Trophoblast cell (in vitro differentiated cells and primary cell): ENCODE measurements around the gene FRAS1.

Experiments
- DNase-seq, 2 donors: peaks; one replicate each; pipeline ENCODE4 v3.0.0-alpha.2; 2016
- H2AFZ ChIP-seq: 2 replicates; pipeline ENCODE4 v1.6.1; 2013; ENCODE audit warnings: low read length, moderate library complexity, mild to moderate bottlenecking; ENCODE audit not compliant: insufficient read depth, poor library complexity
- H2AK5ac ChIP-seq: 2 replicates; pipeline ENCODE4 v1.6.1; 2013; ENCODE audit warnings: mild to moderate bottlenecking, low read length
- H2BK120ac ChIP-seq: 2 replicates; pipeline ENCODE4 v1.6.1; 2013; ENCODE audit warnings: low read length, mild to moderate bottlenecking, moderate library complexity; ENCODE audit not compliant: insufficient read depth, poor library complexity
- H2BK12ac ChIP-seq: 2 replicates; pipeline ENCODE4 v1.6.1; 2013; ENCODE audit warnings: mild to moderate bottlenecking, low read length, moderate library complexity
- H2BK5ac ChIP-seq: 2 replicates; pipeline ENCODE4 v1.6.1; 2013; ENCODE audit warnings: low read length, low read depth, moderate library complexity, mild to moderate bottlenecking; ENCODE audit not compliant: poor library complexity
- H3K14ac ChIP-seq: 2 replicates; pipeline ENCODE4 v1.6.1; 2013; ENCODE audit warnings: mild to moderate bottlenecking, low read length
- H3K18ac ChIP-seq: 2 replicates; pipeline ENCODE4 v1.6.1; 2013; ENCODE audit warnings: mild to moderate bottlenecking, low read length
- H3K23ac ChIP-seq: 2 replicates; pipeline ENCODE4 v1.6.1; 2013; ENCODE audit warnings: low read length
- H3K27ac ChIP-seq: 2 replicates; pipeline ENCODE4 v1.5.1; 2013; ENCODE audit warnings: low read depth, mild to moderate bottlenecking, inconsistent platforms, low read length, moderate library complexity
- H3K27me3 ChIP-seq: 2 replicates; pipeline ENCODE4 v1.6.1; 2013; ENCODE audit warnings: inconsistent platforms, mild to moderate bottlenecking, low read length, moderate library complexity; ENCODE audit not compliant: insufficient read depth
- H3K36me3 ChIP-seq, 2 experiments: 1 replicate in 1 of 2; 2 replicates in 1 of 2; pipeline ENCODE4 v1.6.1; 2013; ENCODE audit warnings: low read length in 2 of 2, mild to moderate bottlenecking in 2 of 2, moderate library complexity in 1 of 2; ENCODE audit not compliant: insufficient read depth in 2 of 2, control insufficient read depth in 1 of 2
- H3K4ac ChIP-seq: 2 replicates; pipeline ENCODE4 v1.6.1; 2013; ENCODE audit warnings: low read depth, mild to moderate bottlenecking, low read length, moderate library complexity
- H3K4me1 ChIP-seq, 2 experiments: 1 replicate in 1 of 2; 2 replicates in 1 of 2; pipeline ENCODE4 v1.6.1; 2013; ENCODE audit warnings: low read length in 2 of 2, mild to moderate bottlenecking in 2 of 2, moderate library complexity in 1 of 2; ENCODE audit not compliant: insufficient read depth in 2 of 2, control insufficient read depth in 1 of 2
- H3K4me2 ChIP-seq: 2 replicates; pipeline ENCODE4 v1.6.1; 2013; ENCODE audit warnings: inconsistent platforms, mild to moderate bottlenecking, low read length, moderate library complexity
- H3K4me3 ChIP-seq: 2 replicates; pipeline ENCODE4 v1.5.1; 2013; ENCODE audit warnings: mild to moderate bottlenecking, low read depth, low read length, inconsistent platforms
- H3K79me1 ChIP-seq: one replicate; pipeline ENCODE4 v1.6.1; 2013; ENCODE audit warnings: low read length
- H3K79me2 ChIP-seq: 2 replicates; pipeline ENCODE4 v1.6.1; 2013; ENCODE audit warnings: low read length, mild to moderate bottlenecking; ENCODE audit not compliant: control insufficient read depth, insufficient read depth, poor library complexity
- H3K9ac ChIP-seq: 2 replicates; pipeline ENCODE4 v1.6.1; 2013; ENCODE audit warnings: mild to moderate bottlenecking, low read length
- H3K9me3 ChIP-seq: 2 replicates; pipeline ENCODE4 v1.6.1; 2013; ENCODE audit warnings: low read depth, mild to moderate bottlenecking, control low read depth, inconsistent platforms, low read length; ENCODE audit not compliant: insufficient read depth
- H4K12ac ChIP-seq: 2 replicates; pipeline ENCODE4 v1.6.1; 2013; ENCODE audit warnings: low read depth, mild to moderate bottlenecking, low read length, moderate library complexity
- H4K8ac ChIP-seq: 2 replicates; pipeline ENCODE4 v1.6.1; 2013; ENCODE audit warnings: low read depth, mild to moderate bottlenecking, low read length, moderate library complexity
- H4K91ac ChIP-seq: one replicate; pipeline ENCODE4 v1.6.1; 2013; ENCODE audit warnings: low read depth, mild to moderate bottlenecking, low read length, moderate library complexity
- WGBS: extraction: QIAGEN DNeasy Blood & Tissue Kit; methylation state at CpG from one replicate; pipeline ENCODE4 v1.1.7; 2013; ENCODE audit warnings: missing lambda C conversion rate; ENCODE audit not compliant: insufficient read length, insufficient coverage; ENCODE audit errors: extremely low coverage; 5-methylcytosine and 5-hydroxymethylcytosine counted together

FRAS1 gene

DNA sequence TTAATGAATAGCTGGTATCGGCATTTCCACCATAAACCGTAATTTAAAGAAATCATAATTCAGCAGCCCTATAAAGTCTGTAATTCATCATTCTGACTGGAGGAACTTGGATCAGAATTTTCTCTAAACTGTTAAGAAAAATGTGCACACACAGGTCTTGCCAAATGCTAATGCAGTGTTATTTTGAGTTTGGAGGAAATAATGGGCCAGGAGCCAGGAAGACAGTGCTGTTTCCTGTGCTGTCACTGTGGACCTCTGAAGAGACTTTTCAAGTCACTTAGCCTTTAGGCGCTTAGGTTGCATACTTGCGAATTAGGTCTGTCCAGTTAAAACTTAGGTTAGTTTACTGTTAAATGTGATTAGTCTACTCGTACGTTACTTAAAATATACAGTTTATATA is 357.0 kb downstream of the FRAS1 start:
- Histone ChIP-seq H3K4me1 (no peaks in the 10 kb centered on the region), H3K4me3 (no peak overlapping the region), H4K91ac (no peak overlapping the region), H3K18ac (no peak overlapping the region), H4K12ac (no peak overlapping the region), H3K27me3 (no peaks in the 10 kb centered on the region), H2BK5ac (no peak overlapping the region), H2AFZ (no peak overlapping the region), H3K4ac (no peak overlapping the region), H3K36me3 (peaks cover 6 to 29% of the 10 kb centered on the region in 2 experiments), H3K79me1 (no peaks in the 10 kb centered on the region), H2AK5ac (no peak overlapping the region), H3K9ac (no peak overlapping the region), H3K27ac (no peak overlapping the region), H3K14ac (no peak overlapping the region), H3K79me2 (no peaks in the 10 kb centered on the region), H3K9me3 (no peaks in the 10 kb centered on the region), H4K8ac (no peak overlapping the region), H3K4me2 (no peak overlapping the region), H2BK12ac (no peak overlapping the region), H2BK120ac (no peak overlapping the region), H3K23ac (no peak overlapping the region)
- DNase-seq, result no peak
- no CpG with 5 or more reads among the region's 6 CpGs for WGBS

GRCh38 chr4:78417603-78418002 is 360.5 kb downstream of the FRAS1 start:
- no peak overlapping the region for H2BK5ac ChIP-seq
- no CpG with 5 or more reads among the region's 2 CpGs for WGBS

DNA sequence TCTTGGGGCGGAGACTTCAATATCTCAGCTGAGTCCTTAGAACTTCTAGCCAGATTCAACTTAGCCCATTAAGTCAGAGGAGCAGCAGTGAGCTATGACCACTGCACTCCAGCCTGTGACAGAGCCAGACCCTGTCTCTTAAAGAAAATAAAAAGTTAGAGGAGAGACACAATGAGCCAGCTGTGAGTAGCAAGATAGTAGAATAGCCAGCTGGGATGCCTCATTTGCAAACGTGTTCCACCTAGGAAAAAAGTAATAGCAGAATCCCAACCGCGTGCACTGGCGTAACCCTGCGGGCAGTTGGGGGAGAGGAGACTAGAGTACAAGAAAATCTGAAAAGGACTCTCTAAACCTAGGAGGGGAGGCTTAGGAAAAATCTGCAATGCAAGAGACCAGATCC is 361.3 kb downstream of the FRAS1 start:
- no peak overlapping the region for H3K14ac ChIP-seq
- no CpG with 5 or more reads among the region's 6 CpGs for WGBS
- H2BK12ac ChIP-seq, result no peak overlapping the region
- H3K36me3 ChIP-seq, result peaks cover 17 to 45% of the 10 kb centered on the region in 2 experiments
- no peak for DNase-seq
- no peak overlapping the region for H2BK120ac ChIP-seq
- H3K79me2 ChIP-seq, result no peaks in the 10 kb centered on the region
- H2AK5ac ChIP-seq, result no peak overlapping the region
- H4K8ac ChIP-seq, result no peak overlapping the region
- no peaks in the 10 kb centered on the region for H3K79me1 ChIP-seq
- H3K4me3 ChIP-seq, result no peak overlapping the region
- no peaks in the 10 kb centered on the region for H3K4me1 ChIP-seq
- H4K91ac ChIP-seq, result no peak overlapping the region
- H3K9me3 ChIP-seq, result no peaks in the 10 kb centered on the region
- no peaks in the 10 kb centered on the region for H3K27me3 ChIP-seq
- no peak overlapping the region for H3K9ac ChIP-seq
- H3K4ac ChIP-seq, result no peak overlapping the region
- H2AFZ ChIP-seq, result no peak overlapping the region
- H3K27ac ChIP-seq, result no peak overlapping the region
- H2BK5ac ChIP-seq, result no peak overlapping the region
- H3K18ac ChIP-seq, result no peak overlapping the region
- no peak overlapping the region for H3K4me2 ChIP-seq
- no peak overlapping the region for H3K23ac ChIP-seq
- no peak overlapping the region for H4K12ac ChIP-seq

More at GRCh38 chr4:78417603-78418002, 360.5 kb downstream of the FRAS1 start:
- Histone ChIP-seq H3K9me3 (no peaks in the 10 kb centered on the region), H4K12ac (no peak overlapping the region), H3K79me1 (no peaks in the 10 kb centered on the region), H3K9ac (no peak overlapping the region), H2AK5ac (no peak overlapping the region), H3K36me3 (peaks cover 18 to 47% of the 10 kb centered on the region in 2 experiments), H3K4me2 (no peak overlapping the region), H3K4ac (no peak overlapping the region), H3K4me3 (no peak overlapping the region), H2AFZ (no peak overlapping the region), H3K4me1 (no peaks in the 10 kb centered on the region), H3K23ac (no peak overlapping the region), H2BK120ac (no peak overlapping the region), H3K27me3 (no peaks in the 10 kb centered on the region), H4K91ac (no peak overlapping the region), H3K27ac (no peak overlapping the region), H3K18ac (no peak overlapping the region), H4K8ac (no peak overlapping the region), H3K79me2 (no peaks in the 10 kb centered on the region), H2BK12ac (no peak overlapping the region), H3K14ac (no peak overlapping the region)
- DNase-seq, result no peak

- no peak for DNase-seq
- Histone ChIP-seq H3K79me2 (no peaks in the 10 kb centered on the region), H3K23ac (no peak overlapping the region), H3K27ac (no peak overlapping the region), H3K18ac (no peak overlapping the region), H3K4me3 (no peak overlapping the region), H3K14ac (no peak overlapping the region), H2AK5ac (no peak overlapping the region), H3K9me3 (no peaks in the 10 kb centered on the region), H4K8ac (no peak overlapping the region), H3K4me2 (no peak overlapping the region), H3K4me1 (no peaks in the 10 kb centered on the region), H2BK12ac (no peak overlapping the region), H3K79me1 (no peaks in the 10 kb centered on the region), H4K91ac (no peak overlapping the region), H3K4ac (no peak overlapping the region), H2BK120ac (no peak overlapping the region), H3K27me3 (no peaks in the 10 kb centered on the region), H3K9ac (no peak overlapping the region), H4K12ac (no peak overlapping the region), H2AFZ (no peak overlapping the region), H3K36me3 (peaks cover 19 to 41% of the 10 kb centered on the region in 2 experiments), H2BK5ac (no peak overlapping the region)
- WGBS, result no CpG with 5 or more reads among the region's 9 CpGs
Measured at GRCh38 chr4:78423790-78424189, 366.7 kb downstream of the FRAS1 start.
